NCI-H510A treated with DMSO at 0.1 percent for 48 hours (cell line): Measurements from ENCODE around the gene EDNRA.

ENCODE experiments used
- DNase-seq: peaks from one replicate; lab custom pipeline; 2025; lab: John Stamatoyannopoulos, UW

Gene EDNRA

DNA sequence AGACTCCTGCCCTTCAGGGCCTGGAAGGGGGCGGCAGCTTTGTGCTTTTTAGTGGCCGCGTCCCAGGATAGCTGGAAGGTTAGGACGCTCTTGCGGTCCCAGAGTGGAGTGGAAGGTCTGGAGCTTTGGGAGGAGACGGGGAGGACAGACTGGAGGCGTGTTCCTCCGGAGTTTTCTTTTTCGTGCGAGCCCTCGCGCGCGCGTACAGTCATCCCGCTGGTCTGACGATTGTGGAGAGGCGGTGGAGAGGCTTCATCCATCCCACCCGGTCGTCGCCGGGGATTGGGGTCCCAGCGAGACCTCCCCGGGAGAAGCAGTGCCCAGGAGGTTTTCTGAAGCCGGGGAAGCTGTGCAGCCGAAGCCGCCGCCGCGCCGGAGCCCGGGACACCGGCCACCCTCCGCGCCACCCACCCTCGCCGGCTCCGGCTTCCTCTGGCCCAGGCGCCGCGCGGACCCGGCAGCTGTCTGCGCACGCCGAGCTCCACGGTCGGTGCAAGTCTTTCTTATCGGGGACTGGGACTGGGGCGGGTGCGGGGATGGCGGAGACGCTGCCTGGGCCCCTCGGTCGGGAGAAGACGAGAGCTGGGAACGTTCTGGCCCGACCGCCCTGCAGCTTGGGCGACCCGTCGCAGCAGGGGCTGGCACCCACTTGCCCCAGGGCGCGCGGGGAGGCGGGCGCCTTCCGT lies at the start of gene EDNRA:
Gene EDNRA (plus strand): TSS at position 207 of the 686 bp plus-strand sequence. CDS start 4,585 bp downstream, outside the sequence.
- DNase-seq, result no peak

DNA sequence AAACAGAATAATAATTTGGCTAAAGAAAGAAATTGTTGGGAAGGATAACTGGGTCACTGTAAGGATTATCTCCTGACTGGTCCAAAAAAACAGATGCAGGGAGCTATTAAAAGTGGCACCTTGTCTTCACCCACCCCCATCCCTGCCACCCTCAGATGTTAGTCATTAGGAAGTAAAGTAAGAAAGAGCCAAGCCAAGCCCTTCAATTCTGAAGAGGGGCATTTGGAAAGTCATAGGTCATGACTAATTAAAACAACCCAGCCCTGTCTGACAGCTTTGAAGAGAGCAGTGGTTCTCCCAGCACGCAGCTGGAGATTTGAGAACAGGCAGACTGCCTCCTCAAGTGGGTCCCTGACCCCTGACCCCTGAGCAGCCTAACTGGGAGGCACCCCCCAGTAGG lies 46.5 kb upstream of the EDNRA start:
- peak; percentile 0 for DNase-seq

DNA sequence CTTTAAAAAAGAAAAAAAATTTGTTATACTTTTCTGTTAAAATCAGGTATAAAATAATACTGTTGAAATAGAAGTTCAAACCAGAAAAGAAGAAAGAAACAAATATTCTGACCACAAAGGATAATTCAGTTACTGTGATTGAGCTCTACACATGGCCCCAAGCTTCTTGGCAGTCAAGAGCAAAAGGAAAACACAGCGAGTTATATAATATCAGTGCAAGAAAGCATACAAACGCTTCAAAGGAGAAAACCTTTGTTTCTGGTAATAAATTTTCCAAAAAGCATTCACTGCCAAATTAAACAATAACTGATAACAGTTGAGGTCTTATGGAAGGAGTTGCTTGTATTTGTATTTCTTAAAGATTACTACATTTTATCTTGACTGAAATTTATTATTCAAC lies 40.5 kb upstream of the EDNRA start:
- no peak for DNase-seq

DNA sequence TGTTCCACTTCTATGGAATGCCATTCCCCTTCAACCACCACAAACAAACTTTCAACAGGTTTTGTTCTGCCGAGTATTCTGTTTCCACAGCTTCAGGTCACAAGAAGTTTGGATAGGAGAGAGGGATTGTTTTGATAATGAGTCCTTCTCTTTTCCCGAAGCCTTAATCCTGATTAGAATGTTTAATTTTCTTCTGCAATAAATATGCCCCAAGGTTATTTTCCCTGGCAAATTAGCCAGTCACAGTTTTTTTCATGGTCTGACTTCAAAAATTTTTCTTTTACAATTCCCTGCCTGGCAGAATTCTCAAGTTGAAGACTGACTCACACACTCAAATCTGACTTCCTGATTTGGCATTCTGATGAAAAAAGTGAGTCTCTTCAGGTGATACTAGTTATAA lies 33.1 kb upstream of the EDNRA start:
- DNase-seq, result no peak

DNA sequence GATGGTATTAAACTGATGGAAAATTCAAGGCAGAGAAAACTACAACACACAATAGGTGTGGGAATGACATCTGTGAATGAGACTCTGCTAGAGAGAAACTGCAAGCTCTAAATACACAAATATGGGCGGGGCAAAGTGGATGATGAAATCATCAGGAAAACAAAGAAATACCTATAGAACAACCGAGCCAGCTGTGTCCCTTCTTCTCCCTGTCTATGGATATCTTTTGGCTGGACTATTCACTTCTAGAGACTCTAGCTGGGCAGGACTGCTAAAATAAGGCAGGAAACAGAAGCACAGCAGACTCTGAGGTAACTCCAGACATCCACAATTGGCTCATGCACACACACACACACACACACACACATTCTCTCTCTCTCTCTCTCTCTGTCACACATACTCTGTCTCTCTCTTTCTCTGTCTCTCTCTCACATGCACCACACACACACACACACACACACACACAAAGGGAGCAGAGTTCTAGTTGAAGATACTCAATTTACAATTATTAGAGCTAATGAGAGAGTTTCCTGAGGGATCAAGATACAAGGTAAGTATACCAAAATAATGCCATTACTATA lies 27.2 kb upstream of the EDNRA start:
- DNase-seq, result no peak

DNA sequence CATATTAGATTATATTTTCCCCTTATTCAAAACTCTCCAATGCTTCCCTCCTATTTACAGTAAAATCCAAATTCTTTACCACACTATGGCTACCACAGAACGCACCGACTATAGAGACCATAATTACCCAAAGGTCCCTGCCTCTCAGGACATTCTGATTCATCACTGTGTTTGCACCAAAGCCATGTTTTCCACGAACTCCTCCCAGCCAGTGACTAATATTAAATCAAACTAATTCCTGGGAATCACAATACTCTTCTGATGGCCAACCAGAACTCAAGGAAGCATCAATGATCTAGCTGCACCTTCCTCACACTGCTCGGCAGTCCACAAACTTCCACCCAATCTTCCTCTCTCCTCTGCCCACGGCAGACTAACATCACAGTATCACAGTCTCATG lies 24.2 kb upstream of the EDNRA start:
- DNase-seq, result no peak

DNA sequence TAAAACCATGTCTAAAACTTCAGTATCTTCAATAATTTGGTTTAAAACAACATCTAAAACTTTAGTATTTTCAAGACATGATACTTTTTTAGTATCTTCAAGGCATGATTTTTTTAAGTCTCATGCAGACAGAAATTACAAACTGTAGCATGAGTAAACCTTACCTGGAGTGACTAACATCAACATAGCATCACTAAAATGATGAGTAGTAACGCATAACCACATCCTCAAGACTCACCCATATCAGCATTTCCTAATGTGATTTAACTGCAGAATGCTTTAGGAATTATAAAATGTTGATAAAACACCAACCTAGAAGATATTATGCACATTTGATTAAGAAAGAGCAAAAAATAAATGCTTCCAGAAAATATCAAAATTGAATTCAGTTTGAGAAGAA lies 19.7 kb upstream of the EDNRA start:
- DNase-seq, result no peak

DNA sequence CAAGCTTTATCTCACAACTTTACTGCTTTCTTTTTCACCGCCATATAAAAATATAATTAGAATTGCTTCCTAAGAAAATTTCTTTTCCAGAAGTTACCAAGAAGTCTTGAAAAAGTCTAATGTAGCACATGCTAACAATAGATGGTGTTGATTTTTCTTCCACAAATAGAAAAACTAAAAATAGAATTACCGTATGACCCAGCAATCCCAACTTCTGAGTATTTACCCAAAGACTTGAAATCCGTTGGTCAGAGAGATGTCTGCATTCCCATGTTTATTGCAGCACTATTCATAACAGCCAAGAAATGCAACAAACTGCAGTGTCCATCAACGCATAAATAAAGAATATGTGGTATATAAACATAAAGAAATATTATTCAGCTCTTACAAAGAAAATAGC lies 17.8 kb upstream of the EDNRA start:
- no peak for DNase-seq

DNA sequence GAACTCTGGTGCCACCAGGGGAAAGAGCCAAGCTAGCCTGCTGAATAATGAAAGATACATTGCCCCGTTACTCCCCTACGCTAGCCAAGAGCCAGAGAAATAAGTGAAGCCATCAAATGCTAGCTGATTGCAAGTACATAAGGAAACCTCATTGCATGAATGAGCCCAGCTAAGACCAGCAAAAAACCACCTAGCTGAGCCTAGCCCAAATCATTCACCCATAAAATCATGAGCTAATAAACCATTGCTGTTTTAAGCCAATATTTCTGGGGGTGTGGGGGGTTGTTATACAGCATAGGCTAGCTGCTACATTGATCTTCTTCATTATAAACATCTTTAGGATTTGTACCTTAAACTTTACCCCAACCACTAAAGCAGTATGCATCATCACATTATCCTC lies 15.4 kb upstream of the EDNRA start:
- DNase-seq, result no peak

DNA sequence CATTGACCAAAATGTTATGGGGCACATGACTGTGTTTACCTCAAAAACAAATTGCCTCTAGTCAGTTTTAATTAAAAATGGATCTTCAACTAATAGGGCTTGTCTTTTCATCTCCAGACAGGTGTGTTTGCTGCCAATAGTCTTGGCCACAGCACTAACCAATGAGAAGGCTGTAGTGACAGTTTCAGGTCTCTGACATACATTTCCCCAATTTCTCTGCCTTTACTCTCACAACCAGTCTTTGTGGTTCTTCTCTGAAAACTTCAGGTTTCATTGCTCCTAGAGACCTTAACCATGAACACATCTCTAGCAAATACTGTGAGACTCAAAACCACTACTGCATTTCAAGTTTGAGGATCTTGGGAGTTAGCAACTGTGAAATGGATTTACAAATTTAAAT lies 3.5 kb upstream of the EDNRA start:
- no peak for DNase-seq

DNA sequence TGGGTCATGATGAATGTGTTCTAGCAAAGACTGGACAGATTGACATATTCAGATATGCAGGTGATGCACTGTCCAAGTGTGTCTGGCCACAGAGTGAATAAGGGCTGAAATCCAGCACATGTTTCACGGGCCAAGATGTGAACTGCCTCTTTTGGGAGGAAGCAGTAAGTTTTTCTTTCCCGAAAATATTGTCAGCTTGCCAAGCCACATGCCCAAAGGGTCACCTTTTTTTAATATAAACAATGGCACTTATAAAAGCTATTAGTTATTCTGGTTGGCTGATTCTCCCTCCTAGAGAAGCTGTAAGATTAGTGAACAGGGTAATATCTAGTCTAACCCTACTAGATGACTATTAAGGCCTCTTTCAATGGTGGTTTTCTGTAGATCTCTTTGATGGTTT lies 1.5 kb upstream of the EDNRA start:
- no peak for DNase-seq

DNA sequence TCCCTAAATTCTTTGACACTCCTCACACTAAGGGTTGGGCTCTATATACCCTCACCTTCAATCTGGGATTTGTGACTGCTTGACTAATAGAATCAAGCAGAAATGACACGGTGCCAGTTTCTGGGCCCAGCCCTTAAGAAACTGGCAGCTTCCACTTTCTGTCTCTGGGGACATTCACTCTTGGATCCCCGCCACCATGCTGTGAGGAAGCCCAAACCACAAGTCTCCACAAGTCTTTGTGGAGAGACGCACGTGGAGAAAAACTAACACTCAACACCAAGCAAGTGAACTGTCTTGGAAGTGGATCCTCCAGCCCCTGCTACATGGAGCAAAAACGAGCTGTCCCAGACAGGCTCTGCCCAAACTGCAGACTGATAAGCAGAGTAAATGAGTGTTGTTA lies 1.1 kb upstream of the EDNRA start:
- DNase-seq, result no peak

DNA sequence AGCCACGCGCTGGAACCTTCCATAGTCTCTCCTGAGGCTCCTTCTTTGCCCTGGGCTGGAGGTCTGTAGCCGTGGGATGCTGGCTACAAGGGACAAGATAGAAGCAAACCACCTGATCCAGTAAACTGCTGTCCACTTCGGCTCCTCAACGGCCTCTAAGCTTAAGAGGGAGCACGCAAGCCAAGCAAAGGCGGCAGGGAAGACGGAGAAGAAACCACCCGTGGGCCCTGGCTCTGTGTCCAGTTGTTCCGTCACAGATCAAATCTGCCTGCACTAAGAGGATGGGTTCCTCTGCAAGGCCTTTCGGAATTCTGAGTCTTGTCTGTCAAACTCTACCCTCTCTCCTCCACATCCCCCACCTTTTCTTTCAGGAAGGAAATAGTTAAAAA lies 401 bp upstream of the EDNRA start:
- DNase-seq, result no peak

DNA sequence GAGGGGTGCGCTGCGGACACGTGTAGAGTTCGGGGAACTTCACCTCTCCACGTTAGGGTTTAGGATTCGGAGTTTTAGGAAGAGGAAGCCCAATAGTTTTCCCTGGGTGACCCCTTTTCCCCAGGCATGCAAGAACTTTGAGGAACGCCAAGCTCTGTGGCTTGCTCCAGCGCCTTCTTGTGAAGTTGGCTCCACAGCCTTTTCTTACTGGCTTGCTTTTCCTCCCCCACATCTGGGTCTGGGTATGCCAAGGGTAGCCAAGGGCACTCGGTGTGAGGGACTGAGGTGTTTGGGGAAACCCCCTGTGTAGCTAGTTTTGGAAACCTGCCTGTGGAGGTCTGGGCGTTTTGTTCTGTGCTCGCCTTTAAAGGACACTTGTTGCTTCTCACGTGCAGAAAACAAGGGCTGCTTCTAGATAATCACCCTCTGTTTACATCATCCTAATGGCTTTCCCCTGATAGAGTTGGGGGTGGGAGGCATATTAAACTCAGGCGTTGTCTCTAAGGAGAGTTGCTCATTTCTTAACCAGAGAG lies 746 bp downstream of the EDNRA start:
- no peak for DNase-seq

DNA sequence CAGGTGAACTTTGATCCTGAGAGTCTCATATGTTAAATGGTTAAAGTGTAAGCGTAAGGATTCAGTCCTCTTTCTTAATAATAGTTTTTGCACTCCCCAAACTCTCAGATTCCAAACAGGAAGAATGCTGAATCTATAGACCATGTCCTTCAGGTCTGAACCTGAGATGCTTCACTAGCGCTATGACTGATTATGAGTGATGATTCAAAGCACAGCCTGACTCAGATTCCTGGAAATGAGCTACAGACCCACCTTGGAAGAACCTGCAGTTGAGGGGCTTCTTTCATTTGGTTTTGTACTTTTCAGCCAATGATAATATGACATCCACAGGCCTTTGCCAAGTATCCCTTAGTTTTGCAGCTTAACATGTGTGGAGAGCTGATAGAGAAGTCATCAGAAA lies 1.4 kb downstream of the EDNRA start:
- DNase-seq, result no peak

DNA sequence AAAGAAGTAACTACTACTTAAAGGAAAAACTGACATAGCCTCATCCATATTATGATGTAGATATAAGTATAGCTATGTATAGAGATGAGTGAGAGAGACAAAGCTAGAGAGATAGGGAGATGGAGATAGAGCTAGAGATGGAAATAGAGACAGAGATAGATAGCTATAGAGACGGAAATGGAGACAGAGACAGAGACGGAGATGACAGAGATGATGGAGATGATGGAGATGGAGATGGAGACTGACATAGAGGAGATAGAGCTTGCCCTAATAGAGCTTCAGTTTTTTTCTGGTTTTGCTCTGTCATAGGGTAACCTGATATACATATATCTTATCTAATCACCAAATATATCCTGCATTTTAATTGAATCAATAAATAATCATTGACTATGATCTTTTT lies 4.3 kb downstream of the EDNRA start:
- DNase-seq, result no peak

DNA sequence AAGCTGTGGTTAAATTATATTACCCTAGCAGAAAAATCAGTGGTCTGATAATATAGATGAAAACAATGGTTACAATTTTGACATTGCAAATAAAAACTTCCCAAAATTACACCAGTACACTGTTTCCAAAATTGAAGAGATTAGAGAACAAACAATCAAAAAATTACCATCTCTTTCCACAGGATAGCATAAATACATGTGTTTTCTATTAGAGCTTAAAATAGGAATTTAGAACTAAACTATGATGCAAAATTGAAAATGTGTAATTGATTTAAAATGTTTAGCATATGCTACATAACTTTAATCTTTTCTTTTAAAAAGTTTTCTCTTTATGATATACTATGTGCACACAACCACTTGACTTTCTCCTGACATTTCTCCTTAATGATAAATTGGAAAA lies 6.7 kb downstream of the EDNRA start:
- no peak for DNase-seq

DNA sequence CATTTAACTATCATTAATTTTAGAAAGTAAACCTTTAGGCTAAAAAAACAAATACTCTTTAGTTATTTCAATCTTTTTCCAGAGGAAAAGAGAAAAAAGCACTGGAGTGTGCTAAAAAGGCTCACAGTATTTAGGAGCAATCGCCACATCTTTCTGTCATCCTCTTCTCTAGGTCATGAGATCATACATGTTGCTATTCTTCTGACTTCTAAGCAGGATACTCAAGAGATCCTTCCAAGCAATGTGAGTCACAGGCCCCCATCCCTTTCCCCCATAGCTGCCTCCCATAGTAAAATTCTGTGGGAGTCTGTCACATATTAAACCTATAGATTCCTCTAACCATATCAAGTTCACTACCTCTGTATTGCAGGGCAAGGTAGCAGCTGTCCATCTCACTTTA lies 7.7 kb downstream of the EDNRA start:
- no peak for DNase-seq

DNA sequence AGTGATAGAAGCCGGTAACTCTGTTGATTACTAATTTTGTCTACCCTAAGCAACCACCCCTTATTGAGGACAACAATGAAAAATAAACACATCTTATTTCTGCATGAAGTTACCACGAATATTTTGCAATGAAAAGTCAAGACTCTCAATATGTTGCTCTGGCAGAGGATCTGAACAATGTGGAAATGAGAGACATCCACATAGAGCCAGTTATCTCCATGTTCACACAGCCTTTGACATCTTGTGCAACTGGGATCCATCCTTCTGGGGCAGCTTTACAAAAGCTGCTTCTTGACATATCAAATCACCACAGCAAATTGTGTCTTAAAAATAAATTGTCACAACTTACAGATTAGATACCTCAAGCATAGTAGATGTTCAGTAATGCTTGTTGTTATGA lies 10.2 kb downstream of the EDNRA start:
- no peak for DNase-seq

DNA sequence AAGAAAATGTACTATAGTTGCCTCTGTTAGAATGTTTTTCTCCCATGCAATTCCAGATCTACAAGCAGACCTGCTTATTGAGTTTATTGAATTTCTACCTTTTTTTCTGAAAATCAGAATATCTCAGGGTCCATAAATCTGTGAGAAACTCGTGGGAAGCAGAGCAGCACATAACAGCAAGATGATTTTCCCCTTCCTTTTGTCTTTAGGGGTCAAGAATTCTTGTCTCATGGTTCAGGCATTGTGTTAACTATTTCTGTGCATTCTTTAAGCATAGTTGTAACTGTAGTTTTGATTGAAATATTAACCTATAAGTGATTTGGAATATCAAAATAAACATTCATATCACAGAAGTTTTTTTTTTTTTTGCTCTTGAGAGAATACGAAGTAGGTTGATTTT lies 11.4 kb downstream of the EDNRA start:
- no peak for DNase-seq

DNA sequence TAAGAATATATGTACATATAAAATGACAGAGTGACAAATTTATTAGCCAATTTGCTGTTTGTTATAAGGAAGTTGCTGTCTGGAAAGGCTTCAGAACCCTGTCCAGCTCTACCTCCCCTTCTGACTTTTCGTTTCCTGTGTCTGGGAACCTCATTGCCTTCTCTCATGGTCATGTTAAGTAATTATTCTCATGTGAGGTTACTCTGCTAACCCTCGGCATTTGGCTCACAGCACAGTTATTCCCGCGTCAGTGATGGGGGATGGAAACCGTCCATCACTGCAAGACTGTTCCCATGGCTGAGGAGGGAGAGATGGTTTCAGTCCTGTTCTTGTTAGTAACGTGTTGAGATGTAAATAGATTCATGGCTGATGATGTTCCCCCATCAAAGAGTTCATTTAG lies 11.9 kb downstream of the EDNRA start:
- no peak for DNase-seq

DNA sequence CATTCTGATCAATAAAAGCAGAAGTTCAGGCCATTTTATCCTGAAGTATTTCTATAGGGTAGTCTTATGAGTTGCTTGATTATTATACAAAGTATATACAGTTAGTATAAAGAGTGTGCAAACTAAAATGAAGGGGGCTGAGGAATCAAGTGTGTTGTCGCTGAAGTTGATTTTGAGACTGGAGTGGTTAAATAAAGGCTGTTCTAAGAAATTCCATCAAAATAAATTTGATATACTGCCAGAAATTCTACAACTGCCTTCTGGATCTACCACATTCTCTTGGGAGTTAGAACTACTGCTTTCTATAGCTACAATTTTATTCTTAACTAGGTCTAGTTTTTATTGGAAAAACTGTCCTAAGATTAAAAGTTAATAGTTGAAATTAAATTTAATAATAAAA lies 12.4 kb downstream of the EDNRA start:
- no peak for DNase-seq

DNA sequence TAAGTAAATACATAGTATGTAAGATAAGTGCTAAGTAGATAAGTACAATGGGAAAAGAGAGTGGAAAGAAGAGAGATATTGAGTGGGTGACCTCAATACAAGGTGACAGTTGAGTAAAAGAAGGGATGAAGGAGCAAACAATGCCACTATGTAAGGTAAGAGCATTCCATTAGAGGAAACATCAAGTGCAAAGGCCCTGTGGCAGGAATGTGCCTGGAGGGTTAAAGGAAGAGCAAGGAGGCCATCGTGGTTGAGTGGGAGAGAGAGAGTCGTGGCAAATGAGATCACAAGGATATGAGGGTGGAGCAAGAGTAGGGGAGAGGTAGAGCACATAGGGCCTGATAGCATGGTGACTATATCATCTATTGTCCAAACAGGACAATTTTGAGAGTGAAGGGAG lies 13.4 kb downstream of the EDNRA start:
- no peak for DNase-seq

DNA sequence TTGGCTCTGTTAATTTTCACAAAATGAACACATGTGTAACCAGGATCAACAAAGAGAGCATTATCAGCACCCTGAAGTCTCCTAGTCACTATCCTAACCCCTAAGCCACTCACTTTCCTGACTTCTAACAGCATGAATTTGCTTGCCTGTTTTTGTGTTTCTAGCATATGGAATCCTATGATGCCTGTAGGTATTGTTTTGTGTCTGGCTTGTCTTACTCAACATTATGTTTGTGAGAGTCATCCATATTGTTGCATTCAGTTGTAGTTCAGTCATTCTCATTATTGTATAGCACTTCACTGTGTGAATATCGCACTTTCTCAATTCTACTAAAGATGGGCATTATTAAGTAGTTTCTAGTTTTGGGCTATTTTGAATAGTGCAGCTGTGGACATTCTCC lies 15.6 kb downstream of the EDNRA start:
- no peak for DNase-seq
